Activated naive CD4-positive, alpha-beta T cell treated with anti-CD3 and anti-CD28 coated beads for 36 hours (primary cell): ENCODE results near the gene ZMYM2. TPM values are rescaled to one million over a fixed set of nuclear protein-coding genes. Genes with fewer than 3 reads are reported as not detected.

Experiments
- CTCF ChIA-PET: fragments of 350-600 bp; sonication (Branson Sonifier 250); formaldehyde crosslinking; loops from one replicate; lab custom pipeline; 2021; ENCODE audit warnings: antibody characterized with exemption; lab: Charles Lee
- DNase-seq: peaks from one replicate; pipeline ENCODE4 v3.0.0-alpha.2; 2020
- H3K27ac Mint-ChIP-seq: one replicate; pipeline ENCODE4 v1.8.0; 2021; ENCODE audit warnings: mild to moderate bottlenecking, mixed read lengths
- H3K27me3 Mint-ChIP-seq: one replicate; pipeline ENCODE4 v1.8.0; 2021; ENCODE audit warnings: low read depth, mixed read lengths
- H3K36me3 Mint-ChIP-seq: one replicate; pipeline ENCODE4 v1.8.0; 2021; ENCODE audit warnings: low read depth, mixed read lengths
- H3K4me1 Mint-ChIP-seq: one replicate; pipeline ENCODE4 v1.8.0; 2021; ENCODE audit warnings: low read depth, mixed read lengths
- H3K4me3 Mint-ChIP-seq: one replicate; pipeline ENCODE4 v1.8.0; 2021; ENCODE audit warnings: mild to moderate bottlenecking, moderate library complexity, mixed read lengths
- H3K9me3 Mint-ChIP-seq: one replicate; pipeline ENCODE4 v1.8.0; 2021; ENCODE audit warnings: mixed read lengths
- intact Hi-C: fragments of 100-400 bp; cut with micrococcal nuclease; formaldehyde crosslinking; loops from one replicate; pipeline ENCODE4 v1.15.1; 2023
- total RNA-seq, 2 experiments: library from RNA; stranded (reverse); gene quantifications; one replicate each; pipeline ENCODE4 v1.2.3, GENCODE V29; 2021

Gene ZMYM2
- total RNA-seq, 2 experiments from 2014 or later = 38.9 to 42.9 TPM

- intact Hi-C loops = no loop called here
- no peak for DNase-seq
- H3K27ac Mint-ChIP-seq = no peak overlapping the region
Observed at GRCh38 chr13:20093951-20094350, 135.4 kb downstream of the ZMYM2 start.

GRCh38 chr13:20099319-20099718 is 140.8 kb downstream of the ZMYM2 start:
- H3K4me3 Mint-ChIP-seq = no peak overlapping the region
- CTCF ChIA-PET = no interaction called here
- no peak for DNase-seq
- no peaks in the 10 kb centered on the region for H3K36me3 Mint-ChIP-seq
- intact Hi-C loops = no loop called here
- no peak overlapping the region for H3K27ac Mint-ChIP-seq
- no peaks in the 10 kb centered on the region for H3K4me1 Mint-ChIP-seq
- no peaks in the 10 kb centered on the region for H3K9me3 Mint-ChIP-seq
- peaks cover 19% of the 10 kb centered on the region for H3K27me3 Mint-ChIP-seq

More at GRCh38 chr13:20093951-20094350, 135.4 kb downstream of the ZMYM2 start:
- Mint-ChIP-seq H3K4me3 (no peak overlapping the region), H3K36me3 (no peaks in the 10 kb centered on the region), H3K9me3 (no peaks in the 10 kb centered on the region), H3K4me1 (no peaks in the 10 kb centered on the region), H3K27me3 (peaks cover 3% of the 10 kb centered on the region)
- CTCF ChIA-PET = interaction anchor here (0.6 kb wide), 1 partner anchor 96 kb away, joined by 3 read pairs; no protein-coding TSS in a partner anchor

GRCh38 chr13:20101467-20102316 is 143.2 kb downstream of the ZMYM2 start:
- intact Hi-C loops = no loop called here
- CTCF ChIA-PET = no interaction called here
- H3K27me3 Mint-ChIP-seq = peaks cover 28% of the 10 kb centered on the region
- no peak overlapping the region for H3K4me3 Mint-ChIP-seq
- no peaks in the 10 kb centered on the region for H3K9me3 Mint-ChIP-seq
- no peak for DNase-seq
- H3K27ac Mint-ChIP-seq = no peak overlapping the region
- no peaks in the 10 kb centered on the region for H3K4me1 Mint-ChIP-seq
- no peaks in the 10 kb centered on the region for H3K36me3 Mint-ChIP-seq

- H3K27me3 Mint-ChIP-seq = peaks cover 28% of the 10 kb centered on the region
- CTCF ChIA-PET = no interaction called here
Observed at GRCh38 chr13:20102525-20103180, 144.1 kb downstream of the ZMYM2 start.

GRCh38 chr13:20105161-20105689 is 146.7 kb downstream of the ZMYM2 start:
- H3K9me3 Mint-ChIP-seq = no peaks in the 10 kb centered on the region
- H3K36me3 Mint-ChIP-seq = no peaks in the 10 kb centered on the region
- DNase-seq = no peak
- intact Hi-C loops = no loop called here
- no peak overlapping the region for H3K4me3 Mint-ChIP-seq
- H3K27ac Mint-ChIP-seq = no peak overlapping the region
- H3K4me1 Mint-ChIP-seq = no peaks in the 10 kb centered on the region
- H3K27me3 Mint-ChIP-seq = peaks cover 22% of the 10 kb centered on the region
- CTCF ChIA-PET = no interaction called here

More at GRCh38 chr13:20102525-20103180, 144.1 kb downstream of the ZMYM2 start:
- intact Hi-C loops = no loop called here
- Mint-ChIP-seq H3K36me3 (no peaks in the 10 kb centered on the region), H3K27ac (no peak overlapping the region), H3K4me3 (no peak overlapping the region), H3K9me3 (no peaks in the 10 kb centered on the region), H3K4me1 (no peaks in the 10 kb centered on the region)
- DNase-seq = no peak

- intact Hi-C loops = no loop called here
- no peak overlapping the region for H3K27ac Mint-ChIP-seq
- H3K4me1 Mint-ChIP-seq = no peaks in the 10 kb centered on the region
- H3K4me3 Mint-ChIP-seq = no peak overlapping the region
- no peaks in the 10 kb centered on the region for H3K36me3 Mint-ChIP-seq
- CTCF ChIA-PET = no interaction called here
- H3K27me3 Mint-ChIP-seq = peaks cover 11% of the 10 kb centered on the region
- H3K9me3 Mint-ChIP-seq = no peaks in the 10 kb centered on the region
- no peak for DNase-seq
Observed at GRCh38 chr13:20106742-20107141, 148.2 kb downstream of the ZMYM2 start.

GRCh38 chr13:20109037-20109436 is 150.5 kb downstream of the ZMYM2 start:
- no peaks in the 10 kb centered on the region for H3K36me3 Mint-ChIP-seq
- no peak overlapping the region for H3K4me3 Mint-ChIP-seq
- intact Hi-C loops = no loop called here
- no peaks in the 10 kb centered on the region for H3K9me3 Mint-ChIP-seq
- CTCF ChIA-PET = interaction anchor here (0.6 to 1.6 kb wide), 3 partner anchors 14 to 679 kb away, joined by 3 to 6 read pairs (median 3); no protein-coding TSS in a partner anchor
- peaks cover 9% of the 10 kb centered on the region for H3K27me3 Mint-ChIP-seq
- no peak overlapping the region for H3K27ac Mint-ChIP-seq
- no peaks in the 10 kb centered on the region for H3K4me1 Mint-ChIP-seq
- DNase-seq = no peak

- no peaks in the 10 kb centered on the region for H3K9me3 Mint-ChIP-seq
- intact Hi-C loops = no loop called here
- peaks cover 2% of the 10 kb centered on the region for H3K4me1 Mint-ChIP-seq
- CTCF ChIA-PET = no interaction called here
- H3K4me3 Mint-ChIP-seq = no peak overlapping the region
- no peak overlapping the region for H3K27ac Mint-ChIP-seq
- DNase-seq = no peak
- H3K36me3 Mint-ChIP-seq = no peaks in the 10 kb centered on the region
- no peaks in the 10 kb centered on the region for H3K27me3 Mint-ChIP-seq
Observed at GRCh38 chr13:20114066-20114610, 155.6 kb downstream of the ZMYM2 start.

GRCh38 chr13:20116213-20116612 is 157.7 kb downstream of the ZMYM2 start:
- intact Hi-C loops = no loop called here
- DNase-seq = no peak
- Mint-ChIP-seq H3K27me3 (no peaks in the 10 kb centered on the region), H3K9me3 (no peaks in the 10 kb centered on the region), H3K27ac (no peak overlapping the region), H3K36me3 (no peaks in the 10 kb centered on the region), H3K4me1 (peaks cover 10% of the 10 kb centered on the region), H3K4me3 (no peak overlapping the region)
- CTCF ChIA-PET = interaction anchor here (0.6 kb wide), 1 partner anchor 300 kb away, joined by 3 read pairs; no protein-coding TSS in a partner anchor

- Mint-ChIP-seq H3K27ac (no peak overlapping the region), H3K4me1 (peaks cover 10% of the 10 kb centered on the region), H3K27me3 (no peaks in the 10 kb centered on the region), H3K9me3 (no peaks in the 10 kb centered on the region), H3K36me3 (no peaks in the 10 kb centered on the region), H3K4me3 (peak overlapping the region; percentile 83)
- DNase-seq = peak; percentile 33
- intact Hi-C loops = loop anchor here (1.0 to 2.0 kb wide), 2 partner anchors 9 to 256 kb away; partner anchors contain the start of gene ZMYM5
- CTCF ChIA-PET = interaction anchor here (1.9 to 3.6 kb wide), 3 partner anchors 9 to 44 kb away, joined by 5 to 15 read pairs (median 11); partner anchors contain the start of gene GJA3
Observed at GRCh38 chr13:20118268-20119140, 160.0 kb downstream of the ZMYM2 start.

- CTCF ChIA-PET = interaction anchor here (3.1 to 3.6 kb wide), 2 partner anchors 8 to 40 kb away, joined by 11 to 15 read pairs; partner anchors contain the start of gene GJA3
- intact Hi-C loops = loop anchor here (1.0 to 2.0 kb wide), 2 partner anchors 7 to 257 kb away; partner anchors contain the start of gene ZMYM5
- H3K4me3 Mint-ChIP-seq = peak overlapping the region; percentile 83
- peaks cover 10% of the 10 kb centered on the region for H3K4me1 Mint-ChIP-seq
- no peaks in the 10 kb centered on the region for H3K9me3 Mint-ChIP-seq
- no peaks in the 10 kb centered on the region for H3K36me3 Mint-ChIP-seq
- peaks cover 4% of the 10 kb centered on the region for H3K27me3 Mint-ChIP-seq
- peak overlapping the region; percentile 59 for H3K27ac Mint-ChIP-seq
- no peak for DNase-seq
Observed at GRCh38 chr13:20119960-20120359, 161.4 kb downstream of the ZMYM2 start.
